Breast epithelium (tissue), 3 donors: ENCODE results near the gene CX3CR1.

Experiments
- POLR2A ChIP-seq: fragments of 450-650 bp; IDR thresholded peaks from one replicate; pipeline ENCODE4 v1.6.1; 2016; ENCODE audit warnings: antibody characterized with exemption, mild to moderate bottlenecking, moderate library complexity
- POLR2AphosphoS5 ChIP-seq, 3 donors: sonication (generic); formaldehyde crosslinking; IDR thresholded peaks; one replicate each; pipeline ENCODE4 v1.6.1; 2017; ENCODE audit warnings: antibody characterized with exemption in 3 of 3
- TF ChIP-seq, protein P1 (sequence below), 3 donors: fragments of 450-650 bp; IDR thresholded peaks; one replicate each; pipeline ENCODE4 v1.5.1; 2016 to 2017; ENCODE audit warnings: antibody characterized with exemption in 3 of 3, mild to moderate bottlenecking in 3 of 3, moderate library complexity in 3 of 3

DNA sequence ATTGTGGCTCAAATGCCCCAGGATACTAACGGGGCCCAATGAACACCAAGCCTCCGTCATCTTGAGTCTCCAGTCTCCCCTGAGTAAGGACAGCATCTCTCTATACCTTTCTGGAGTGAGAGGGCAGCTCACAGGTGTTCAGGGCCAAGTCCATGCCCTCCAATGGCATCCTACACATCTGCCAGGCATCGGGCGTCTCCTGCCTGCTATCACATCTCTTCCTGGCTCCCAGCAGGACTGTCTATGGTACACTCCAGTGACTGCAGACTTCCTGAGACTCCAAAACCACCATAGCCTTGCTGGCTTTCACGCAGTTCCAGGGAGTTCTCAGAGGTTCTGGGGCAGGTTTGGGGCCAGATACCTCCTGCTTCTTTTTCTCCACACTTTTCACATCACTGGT is 28.3 kb downstream of the CX3CR1 start:
- TF ChIP-seq, protein P1, sequence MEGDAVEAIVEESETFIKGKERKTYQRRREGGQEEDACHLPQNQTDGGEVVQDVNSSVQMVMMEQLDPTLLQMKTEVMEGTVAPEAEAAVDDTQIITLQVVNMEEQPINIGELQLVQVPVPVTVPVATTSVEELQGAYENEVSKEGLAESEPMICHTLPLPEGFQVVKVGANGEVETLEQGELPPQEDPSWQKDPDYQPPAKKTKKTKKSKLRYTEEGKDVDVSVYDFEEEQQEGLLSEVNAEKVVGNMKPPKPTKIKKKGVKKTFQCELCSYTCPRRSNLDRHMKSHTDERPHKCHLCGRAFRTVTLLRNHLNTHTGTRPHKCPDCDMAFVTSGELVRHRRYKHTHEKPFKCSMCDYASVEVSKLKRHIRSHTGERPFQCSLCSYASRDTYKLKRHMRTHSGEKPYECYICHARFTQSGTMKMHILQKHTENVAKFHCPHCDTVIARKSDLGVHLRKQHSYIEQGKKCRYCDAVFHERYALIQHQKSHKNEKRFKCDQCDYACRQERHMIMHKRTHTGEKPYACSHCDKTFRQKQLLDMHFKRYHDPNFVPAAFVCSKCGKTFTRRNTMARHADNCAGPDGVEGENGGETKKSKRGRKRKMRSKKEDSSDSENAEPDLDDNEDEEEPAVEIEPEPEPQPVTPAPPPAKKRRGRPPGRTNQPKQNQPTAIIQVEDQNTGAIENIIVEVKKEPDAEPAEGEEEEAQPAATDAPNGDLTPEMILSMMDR (IDR thresholded peaks at IDR 0.05), result no peak
- TF ChIP-seq POLR2A, result no peak
- no peak for TF ChIP-seq POLR2AphosphoS5 (IDR thresholded peaks at IDR 0.05)
